ENCODE data around the gene CASZ1.

DNA sequence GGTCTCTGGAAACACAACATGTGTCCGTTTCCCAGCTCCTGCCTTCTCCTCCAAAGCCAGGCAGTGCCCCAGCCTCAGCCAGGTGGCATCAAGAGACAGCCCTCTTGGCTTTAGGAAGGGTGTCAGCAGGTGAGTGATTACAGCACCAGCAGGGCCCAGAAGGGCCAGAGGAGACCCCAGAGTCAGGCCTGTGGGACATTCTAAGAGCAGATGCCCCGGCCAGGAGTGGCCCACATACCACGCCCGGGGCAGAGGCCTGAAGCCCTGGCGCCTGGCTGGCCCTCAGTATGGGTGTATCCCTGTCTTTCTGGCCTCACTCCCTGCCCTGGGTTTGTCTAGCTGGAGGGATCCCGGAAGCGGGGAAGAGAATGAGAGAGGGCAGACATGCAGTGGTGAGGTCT, 109.2 kb downstream of the CASZ1 start:
- TF ChIP-seq CTCF (IDR thresholded peaks at IDR 0.05) (no peak), ZFX (IDR thresholded peaks at IDR 0.05; ENCODE audit: borderline replicate concordance) (no peak)
